GM12878 (cell line): ENCODE measurements around the gene C11orf91. TPM values are rescaled to one million over a fixed set of nuclear protein-coding genes. Genes with fewer than 3 reads are reported as not detected.

Source experiments
- ATAC-seq: fragments of 200-7000 bp; cut with Tn5 transposase; 3 replicates; pipeline ENCODE4 v1.9.1; 2020; ENCODE audit warnings: mild to moderate bottlenecking, moderate library complexity
- BruUV-seq: library from RNA; stranded (reverse); fragments of 400-500 nt; replicated peaks from 2 replicates; lab custom pipeline; 2021; lab: Mats Ljungman, UMichigan
- CTCF ChIA-PET: fragments of 300-600 bp; sonication (Branson Sonifier 250); formaldehyde crosslinking; extraction: SDS; loops from one replicate; lab custom pipeline; 2021; ENCODE audit warnings: inconsistent platforms; lab: Yijun Ruan, JAX
- POLR2A ChIA-PET: fragments of 350-600 bp; formaldehyde crosslinking; extraction: SDS; loops from one replicate; lab custom pipeline; 2021; ENCODE audit warnings: inconsistent platforms; lab: Charles Lee
- RAD21 ChIA-PET: fragments of 300-600 bp; sonication (Branson Sonifier 250); formaldehyde crosslinking; loops from one replicate; lab custom pipeline; 2023; ENCODE audit warnings: antibody characterized with exemption; ENCODE audit not compliant: unreplicated experiment; lab: Charles Lee
- SMC1A ChIA-PET: fragments of 300-600 bp; sonication (Branson Sonifier 250); formaldehyde crosslinking; loops from one replicate; lab custom pipeline; 2023; ENCODE audit not compliant: unreplicated experiment, uncharacterized antibody; lab: Charles Lee
- DNase-seq: peaks from one replicate; pipeline ENCODE4 v3.0.0-alpha.2; 2011; ENCODE audit warnings: low read depth, low spot score
- FAIRE-seq: peaks from 3 replicates; lab custom pipeline; 2011; peaks lifted over from hg19 to GRCh38; lab: Jason Lieb, UNC
- H2AFZ ChIP-seq: 2 replicates; pipeline ENCODE4 v1.6.0; 2011; ENCODE audit warnings: low read depth, low read length, control low read depth; ENCODE audit not compliant: control insufficient read depth
- H3K27ac ChIP-seq: 2 replicates; pipeline ENCODE4 v1.5.1; 2011; ENCODE audit warnings: control low read depth; ENCODE audit not compliant: control insufficient read depth, insufficient read depth
- H3K27me3 ChIP-seq, 2 experiments: replicated peaks in 1 of 2; 2 replicates each; pipeline versions ENCODE4 v1.6.0 to v1.6.1; 2011; ENCODE audit warnings: low read length in 1 of 2; ENCODE audit not compliant: control insufficient read depth in 2 of 2, insufficient read depth in 2 of 2
- H3K36me3 ChIP-seq, 2 experiments: 2 replicates each; pipeline ENCODE4 v1.5.1; 2011; ENCODE audit warnings: low read length in 1 of 2; ENCODE audit not compliant: control insufficient read depth in 2 of 2, insufficient read depth in 2 of 2
- H3K4me1 ChIP-seq: 2 replicates; pipeline ENCODE4 v1.6.1; 2011; ENCODE audit warnings: mild to moderate bottlenecking, low read length, moderate library complexity, mixed read lengths; ENCODE audit not compliant: control insufficient read depth, insufficient read depth
- H3K4me2 ChIP-seq: 2 replicates; pipeline ENCODE4 v1.6.0; 2011; ENCODE audit warnings: control low read depth; ENCODE audit not compliant: control insufficient read depth, insufficient read depth
- H3K4me3 ChIP-seq: fragments of 200-600 bp; sonication (generic); 2 replicates; pipeline ENCODE4 v1.5.1; 2016
- H3K79me2 ChIP-seq: 2 replicates; pipeline ENCODE4 v1.6.0; 2011; ENCODE audit warnings: low read length; ENCODE audit not compliant: control insufficient read depth, insufficient read depth
- H3K9ac ChIP-seq: 2 replicates; pipeline ENCODE4 v1.8.0; 2011; ENCODE audit warnings: low read length, control low read depth, mixed read lengths; ENCODE audit not compliant: control insufficient read depth, insufficient read depth
- H3K9me3 ChIP-seq: replicated peaks from 3 replicates; pipeline ENCODE4 v1.5.1; 2011; ENCODE audit warnings: mild to moderate bottlenecking, low read length; ENCODE audit not compliant: control insufficient read depth, insufficient read depth
- H4K20me1 ChIP-seq: 2 replicates; pipeline ENCODE4 v1.6.0; 2011; ENCODE audit not compliant: control insufficient read depth, insufficient read depth
- CHD1 ChIP-seq: IDR thresholded peaks from 2 replicates; pipeline ENCODE4 v1.6.1; 2012; ENCODE audit warnings: low read depth, low read length, improper control_type of control experiment
- SREBF1 ChIP-seq: IDR thresholded peaks from 2 replicates; pipeline ENCODE4 v1.6.1; 2012; ENCODE audit warnings: mild to moderate bottlenecking, low read length
- ZNF207 ChIP-seq: fragments of 450-650 bp; IDR thresholded peaks from 2 replicates; pipeline ENCODE4 v1.6.1; 2014; ENCODE audit warnings: antibody characterized with exemption, mild to moderate bottlenecking, borderline replicate concordance
- WGBS: methylation state at CpG from one replicate; pipeline ENCODE4 v1.1.6; 2016; ENCODE audit warnings: low lambda C conversion rate; ENCODE audit not compliant: insufficient replicate concordance, insufficient coverage; ENCODE audit errors: missing lambda C conversion rate; 5-methylcytosine and 5-hydroxymethylcytosine counted together
- in situ Hi-C: fragments of 300-500 bp; cut with MboI; formaldehyde crosslinking; loops from 9 replicates; pipeline ENCODE4 v1.14.3; 2018; ENCODE audit warnings: mixed read lengths
- intact Hi-C: fragments of 100-400 bp; cut with micrococcal nuclease; formaldehyde crosslinking; loops from one replicate; pipeline ENCODE4 v1.14.2; 2022; ENCODE audit not compliant: unreplicated experiment
- polyA plus RNA-seq, 11 experiments: library from polyadenylated mRNA; depleted of rRNA in 4 of 11; unstranded in 6 of 11; stranded (reverse) in 5 of 11; fragments of >200 nt; fragmentation: Nextera tagmentation in 4 of 11; fragmentation: Illumina TruSeq in 1 of 11; extraction: Ambion mirVana in 4 of 11; extraction: Trizol in 1 of 11; gene quantifications; 1 replicate in 1 of 11; 2 replicates in 10 of 11; pipeline versions ENCODE4 v1.2.1 to v1.2.3, GENCODE V29; 2011 to 2016; ENCODE audit warnings: inconsistent platforms in 2 of 11, missing spikeins in 2 of 11, low read depth in 1 of 11
- total RNA-seq, 4 experiments: library from RNA; depleted of rRNA in 3 of 4; stranded (reverse); fragments of >200 nt in 3 of 4; fragmentation: Illumina TruSeq in 1 of 4; extraction: Trizol in 1 of 4; gene quantifications; 2 replicates each; pipeline versions ENCODE4 v1.2.1 to v1.2.3, GENCODE V29; 2013 to 2021
- TF ChIP-seq, protein P1 (sequence below): fragments of 450-650 bp; IDR thresholded peaks from 2 replicates; pipeline ENCODE4 v1.6.1; 2017; ENCODE audit warnings: borderline replicate concordance
- TF ChIP-seq, protein P2 (sequence below): fragments of 450-650 bp; IDR thresholded peaks from 2 replicates; pipeline ENCODE4 v1.6.1; 2016; ENCODE audit warnings: mild to moderate bottlenecking
- TF ChIP-seq, protein P3 (sequence below): fragments of 450-650 bp; IDR thresholded peaks from 2 replicates; pipeline ENCODE4 v1.6.1; 2017; ENCODE audit warnings: mild to moderate bottlenecking, moderate library complexity
- TF ChIP-seq, protein P4 (sequence below): fragments of 450-650 bp; conservative IDR thresholded peaks from 2 replicates; pipeline ENCODE4 v1.6.1; 2017; ENCODE audit warnings: mild to moderate bottlenecking, moderate library complexity

The C11orf91 gene
- total and polyA plus RNA-seq, 10 of the 15 experiments (the other 5 are each of a cell fraction or from before 2014, with no cell fraction given): not detected

DNA sequence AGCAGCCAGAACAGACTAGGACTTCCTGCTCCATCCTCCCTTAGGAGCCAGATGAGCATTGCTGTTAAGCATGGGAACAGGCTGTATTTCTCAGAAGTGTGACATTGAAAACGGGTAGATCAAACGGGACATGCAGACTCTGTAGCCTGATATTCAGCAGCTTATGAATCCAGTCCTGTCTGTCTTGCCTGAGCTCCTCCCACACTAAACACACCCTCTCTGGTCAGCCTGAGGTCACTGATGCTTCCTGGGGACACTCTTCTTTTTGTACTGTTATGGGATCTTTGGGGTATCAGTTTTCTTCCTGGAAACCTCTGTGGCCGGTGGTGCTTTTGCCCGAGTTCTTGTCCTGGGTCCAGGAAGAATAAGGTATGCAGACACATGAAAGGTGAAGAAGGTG is 35.8 kb downstream of the C11orf91 start:
- Histone ChIP-seq H3K27me3 (no peaks in the 10 kb centered on the region), H3K27ac (no peak overlapping the region), H3K4me1 (no peaks in the 10 kb centered on the region), H4K20me1 (no peaks in the 10 kb centered on the region), H3K9me3 (no peaks in the 10 kb centered on the region), H3K4me3 (no peak overlapping the region), H3K4me2 (no peak overlapping the region), H3K36me3 (no peaks in the 10 kb centered on the region), H3K79me2 (no peaks in the 10 kb centered on the region), H2AFZ (no peak overlapping the region), H3K9ac (no peak overlapping the region)
- FAIRE-seq (no peak), DNase-seq (no peak), ATAC-seq (no peak)
- intact Hi-C loops: no loop called here
- ChIA-PET RAD21 (no interaction called here), SMC1A (no interaction called here), CTCF (no interaction called here), POLR2A (interaction anchor here (1.0 kb wide), 1 partner anchor 14 kb away, joined by 3 read pairs; no protein-coding TSS in a partner anchor)
- WGBS: 96% methylated on average over 4 of the region's 4 CpGs
- no TSS peak for BruUV-seq
- no peak for TF ChIP-seq ZNF207
- TF ChIP-seq, protein P1, sequence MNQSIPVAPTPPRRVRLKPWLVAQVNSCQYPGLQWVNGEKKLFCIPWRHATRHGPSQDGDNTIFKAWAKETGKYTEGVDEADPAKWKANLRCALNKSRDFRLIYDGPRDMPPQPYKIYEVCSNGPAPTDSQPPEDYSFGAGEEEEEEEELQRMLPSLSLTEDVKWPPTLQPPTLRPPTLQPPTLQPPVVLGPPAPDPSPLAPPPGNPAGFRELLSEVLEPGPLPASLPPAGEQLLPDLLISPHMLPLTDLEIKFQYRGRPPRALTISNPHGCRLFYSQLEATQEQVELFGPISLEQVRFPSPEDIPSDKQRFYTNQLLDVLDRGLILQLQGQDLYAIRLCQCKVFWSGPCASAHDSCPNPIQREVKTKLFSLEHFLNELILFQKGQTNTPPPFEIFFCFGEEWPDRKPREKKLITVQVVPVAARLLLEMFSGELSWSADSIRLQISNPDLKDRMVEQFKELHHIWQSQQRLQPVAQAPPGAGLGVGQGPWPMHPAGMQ: no peak
- in situ Hi-C loops: no loop called here

DNA sequence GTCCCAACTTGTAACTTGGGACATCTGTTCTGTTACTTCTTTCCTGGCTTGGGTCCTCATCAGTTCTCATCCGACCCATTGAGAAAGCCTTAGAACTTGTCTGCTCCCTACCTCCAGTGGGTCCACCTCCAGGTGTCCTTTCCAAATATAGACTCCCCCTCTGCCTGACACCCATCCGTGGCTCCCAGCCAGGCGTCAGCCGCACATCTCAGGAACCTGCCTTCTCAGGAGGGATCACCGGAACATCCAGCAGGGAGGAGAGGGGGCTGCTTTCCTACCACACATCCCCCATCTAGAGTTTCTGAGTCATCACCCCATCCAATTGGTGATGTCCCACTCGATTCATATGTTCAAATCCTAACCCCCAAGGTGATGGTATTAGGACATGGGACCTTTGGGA is 36.5 kb downstream of the C11orf91 start:
- no peaks in the 10 kb centered on the region for H3K9me3 ChIP-seq
- no peak overlapping the region for H3K4me3 ChIP-seq
- no peaks in the 10 kb centered on the region for H3K27me3 ChIP-seq
- no peak for FAIRE-seq
- no peaks in the 10 kb centered on the region for H3K4me1 ChIP-seq
- TF ChIP-seq, protein P2, sequence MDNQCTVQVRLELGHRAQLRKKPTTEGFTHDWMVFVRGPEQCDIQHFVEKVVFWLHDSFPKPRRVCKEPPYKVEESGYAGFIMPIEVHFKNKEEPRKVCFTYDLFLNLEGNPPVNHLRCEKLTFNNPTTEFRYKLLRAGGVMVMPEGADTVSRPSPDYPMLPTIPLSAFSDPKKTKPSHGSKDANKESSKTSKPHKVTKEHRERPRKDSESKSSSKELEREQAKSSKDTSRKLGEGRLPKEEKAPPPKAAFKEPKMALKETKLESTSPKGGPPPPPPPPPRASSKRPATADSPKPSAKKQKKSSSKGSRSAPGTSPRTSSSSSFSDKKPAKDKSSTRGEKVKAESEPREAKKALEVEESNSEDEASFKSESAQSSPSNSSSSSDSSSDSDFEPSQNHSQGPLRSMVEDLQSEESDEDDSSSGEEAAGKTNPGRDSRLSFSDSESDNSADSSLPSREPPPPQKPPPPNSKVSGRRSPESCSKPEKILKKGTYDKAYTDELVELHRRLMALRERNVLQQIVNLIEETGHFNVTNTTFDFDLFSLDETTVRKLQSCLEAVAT: no peak
- TF ChIP-seq SREBF1: no peak
- no peak for TF ChIP-seq CHD1
- TF ChIP-seq, protein P3, sequence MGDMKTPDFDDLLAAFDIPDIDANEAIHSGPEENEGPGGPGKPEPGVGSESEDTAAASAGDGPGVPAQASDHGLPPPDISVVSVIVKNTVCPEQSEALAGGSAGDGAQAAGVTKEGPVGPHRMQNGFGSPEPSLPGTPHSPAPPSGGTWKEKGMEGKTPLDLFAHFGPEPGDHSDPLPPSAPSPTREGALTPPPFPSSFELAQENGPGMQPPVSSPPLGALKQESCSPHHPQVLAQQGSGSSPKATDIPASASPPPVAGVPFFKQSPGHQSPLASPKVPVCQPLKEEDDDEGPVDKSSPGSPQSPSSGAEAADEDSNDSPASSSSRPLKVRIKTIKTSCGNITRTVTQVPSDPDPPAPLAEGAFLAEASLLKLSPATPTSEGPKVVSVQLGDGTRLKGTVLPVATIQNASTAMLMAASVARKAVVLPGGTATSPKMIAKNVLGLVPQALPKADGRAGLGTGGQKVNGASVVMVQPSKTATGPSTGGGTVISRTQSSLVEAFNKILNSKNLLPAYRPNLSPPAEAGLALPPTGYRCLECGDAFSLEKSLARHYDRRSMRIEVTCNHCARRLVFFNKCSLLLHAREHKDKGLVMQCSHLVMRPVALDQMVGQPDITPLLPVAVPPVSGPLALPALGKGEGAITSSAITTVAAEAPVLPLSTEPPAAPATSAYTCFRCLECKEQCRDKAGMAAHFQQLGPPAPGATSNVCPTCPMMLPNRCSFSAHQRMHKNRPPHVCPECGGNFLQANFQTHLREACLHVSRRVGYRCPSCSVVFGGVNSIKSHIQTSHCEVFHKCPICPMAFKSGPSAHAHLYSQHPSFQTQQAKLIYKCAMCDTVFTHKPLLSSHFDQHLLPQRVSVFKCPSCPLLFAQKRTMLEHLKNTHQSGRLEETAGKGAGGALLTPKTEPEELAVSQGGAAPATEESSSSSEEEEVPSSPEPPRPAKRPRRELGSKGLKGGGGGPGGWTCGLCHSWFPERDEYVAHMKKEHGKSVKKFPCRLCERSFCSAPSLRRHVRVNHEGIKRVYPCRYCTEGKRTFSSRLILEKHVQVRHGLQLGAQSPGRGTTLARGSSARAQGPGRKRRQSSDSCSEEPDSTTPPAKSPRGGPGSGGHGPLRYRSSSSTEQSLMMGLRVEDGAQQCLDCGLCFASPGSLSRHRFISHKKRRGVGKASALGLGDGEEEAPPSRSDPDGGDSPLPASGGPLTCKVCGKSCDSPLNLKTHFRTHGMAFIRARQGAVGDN: no peak
- TF ChIP-seq, protein P4, sequence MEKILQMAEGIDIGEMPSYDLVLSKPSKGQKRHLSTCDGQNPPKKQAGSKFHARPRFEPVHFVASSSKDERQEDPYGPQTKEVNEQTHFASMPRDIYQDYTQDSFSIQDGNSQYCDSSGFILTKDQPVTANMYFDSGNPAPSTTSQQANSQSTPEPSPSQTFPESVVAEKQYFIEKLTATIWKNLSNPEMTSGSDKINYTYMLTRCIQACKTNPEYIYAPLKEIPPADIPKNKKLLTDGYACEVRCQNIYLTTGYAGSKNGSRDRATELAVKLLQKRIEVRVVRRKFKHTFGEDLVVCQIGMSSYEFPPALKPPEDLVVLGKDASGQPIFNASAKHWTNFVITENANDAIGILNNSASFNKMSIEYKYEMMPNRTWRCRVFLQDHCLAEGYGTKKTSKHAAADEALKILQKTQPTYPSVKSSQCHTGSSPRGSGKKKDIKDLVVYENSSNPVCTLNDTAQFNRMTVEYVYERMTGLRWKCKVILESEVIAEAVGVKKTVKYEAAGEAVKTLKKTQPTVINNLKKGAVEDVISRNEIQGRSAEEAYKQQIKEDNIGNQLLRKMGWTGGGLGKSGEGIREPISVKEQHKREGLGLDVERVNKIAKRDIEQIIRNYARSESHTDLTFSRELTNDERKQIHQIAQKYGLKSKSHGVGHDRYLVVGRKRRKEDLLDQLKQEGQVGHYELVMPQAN: no peak
- no peaks in the 10 kb centered on the region for H4K20me1 ChIP-seq
- no TSS peak for BruUV-seq
- H3K27ac ChIP-seq: no peak overlapping the region
- DNase-seq: no peak
- SMC1A ChIA-PET: no interaction called here
- in situ Hi-C loops (no loop called here), intact Hi-C loops (no loop called here)
- no peaks in the 10 kb centered on the region for H3K36me3 ChIP-seq
- no peak overlapping the region for H3K4me2 ChIP-seq
- 80% methylated on average over 6 of the region's 6 CpGs for WGBS
- no peaks in the 10 kb centered on the region for H3K79me2 ChIP-seq
- POLR2A ChIA-PET: interaction anchor here (1.0 kb wide), 1 partner anchor 14 kb away, joined by 3 read pairs; no protein-coding TSS in a partner anchor
- H2AFZ ChIP-seq: no peak overlapping the region
- H3K9ac ChIP-seq: no peak overlapping the region
- ATAC-seq: no peak
- CTCF ChIA-PET: no interaction called here
- RAD21 ChIA-PET: no interaction called here
